ENCODE data around the gene DGKE. TPM values are rescaled to one million over a fixed set of nuclear protein-coding genes. Genes with fewer than 3 reads are reported as not detected.

DGKE gene
- total RNA-seq, 4 donors from 2014 or later: 1.7 to 10.7 (median 7.9) TPM

DNA sequence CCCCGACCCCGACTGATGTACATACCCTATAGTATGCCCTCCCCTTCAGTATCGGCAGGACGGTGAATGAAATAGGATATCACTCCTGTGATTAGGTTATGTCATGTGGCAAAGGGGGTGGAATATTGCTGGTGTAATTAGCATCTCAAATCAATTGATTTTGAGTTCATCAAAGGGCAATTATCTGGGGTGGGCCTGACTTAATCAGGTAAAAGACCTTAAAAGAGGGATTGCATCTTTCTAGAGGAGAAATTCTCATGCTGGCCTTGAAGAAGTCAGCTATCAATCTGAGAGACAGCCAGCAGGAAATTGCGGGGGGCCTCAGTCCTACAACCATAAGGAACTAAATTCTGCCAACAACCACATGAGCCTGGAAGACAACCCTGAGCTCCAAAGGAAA lies 69.6 kb downstream of the DGKE start:
- H3K36me3 ChIP-seq: peaks cover 66 to 100% (median 67%) of the 10 kb centered on the region in 3 donors
- no peak overlapping the region for H3K4me3 ChIP-seq
- no peaks in the 10 kb centered on the region for H3K9me3 ChIP-seq
- H3K27me3 ChIP-seq: no peaks in the 10 kb centered on the region
- no peak overlapping the region for H3K27ac ChIP-seq
- DNase-seq: no peak
- peaks cover 0 to 14% (median 2%) of the 10 kb centered on the region in 3 donors for H3K4me1 ChIP-seq
- no peak for TF ChIP-seq POLR2A (IDR thresholded peaks at IDR 0.05)
- TF ChIP-seq, protein P1, sequence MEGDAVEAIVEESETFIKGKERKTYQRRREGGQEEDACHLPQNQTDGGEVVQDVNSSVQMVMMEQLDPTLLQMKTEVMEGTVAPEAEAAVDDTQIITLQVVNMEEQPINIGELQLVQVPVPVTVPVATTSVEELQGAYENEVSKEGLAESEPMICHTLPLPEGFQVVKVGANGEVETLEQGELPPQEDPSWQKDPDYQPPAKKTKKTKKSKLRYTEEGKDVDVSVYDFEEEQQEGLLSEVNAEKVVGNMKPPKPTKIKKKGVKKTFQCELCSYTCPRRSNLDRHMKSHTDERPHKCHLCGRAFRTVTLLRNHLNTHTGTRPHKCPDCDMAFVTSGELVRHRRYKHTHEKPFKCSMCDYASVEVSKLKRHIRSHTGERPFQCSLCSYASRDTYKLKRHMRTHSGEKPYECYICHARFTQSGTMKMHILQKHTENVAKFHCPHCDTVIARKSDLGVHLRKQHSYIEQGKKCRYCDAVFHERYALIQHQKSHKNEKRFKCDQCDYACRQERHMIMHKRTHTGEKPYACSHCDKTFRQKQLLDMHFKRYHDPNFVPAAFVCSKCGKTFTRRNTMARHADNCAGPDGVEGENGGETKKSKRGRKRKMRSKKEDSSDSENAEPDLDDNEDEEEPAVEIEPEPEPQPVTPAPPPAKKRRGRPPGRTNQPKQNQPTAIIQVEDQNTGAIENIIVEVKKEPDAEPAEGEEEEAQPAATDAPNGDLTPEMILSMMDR (IDR thresholded peaks at IDR 0.05): no peak
- 95 to 96% methylated on average over 5 of the region's 5 CpGs for WGBS, 2 donors
- intact Hi-C loops (cut with DNase I): no loop called here

DNA sequence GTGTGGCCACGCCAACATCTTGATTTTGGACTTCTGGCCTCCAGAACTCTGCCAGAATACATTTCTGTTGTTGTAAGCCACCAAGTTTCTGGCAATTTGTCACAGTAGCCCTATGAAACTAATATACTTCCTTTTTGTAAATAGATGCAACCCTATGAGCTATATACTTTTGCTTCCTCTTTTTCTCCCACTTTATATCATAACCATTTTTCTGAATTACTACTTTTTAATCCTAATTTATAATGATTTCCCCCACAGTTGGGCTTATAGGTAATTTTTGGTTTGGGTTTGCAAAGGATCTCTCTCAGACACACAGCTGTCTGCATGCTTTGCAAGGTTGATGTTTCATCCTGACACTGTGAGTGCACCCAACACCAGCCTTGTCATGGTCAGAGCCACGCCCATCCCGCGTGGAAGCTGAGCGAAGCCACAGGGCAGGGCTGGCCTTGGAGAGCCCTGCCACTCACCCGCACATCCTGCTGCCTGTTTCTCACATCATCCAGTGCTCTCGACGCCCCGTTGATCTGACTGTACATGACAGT lies 74.1 kb downstream of the DGKE start:
- Histone ChIP-seq H3K4me1 (peaks cover 22 to 59% (median 30%) of the 10 kb centered on the region in 3 donors), H3K4me3 (no peak overlapping the region), H3K9me3 (no peaks in the 10 kb centered on the region), H3K27me3 (no peaks in the 10 kb centered on the region), H3K27ac (peak overlapping the region; percentile 1 to 68 (median 51)), H3K36me3 (peaks cover 28 to 61% (median 34%) of the 10 kb centered on the region in 3 donors)
- intact Hi-C loops (cut with DNase I): no loop called here
- no peak for TF ChIP-seq POLR2A (IDR thresholded peaks at IDR 0.05)
- TF ChIP-seq, protein P1 (IDR thresholded peaks at IDR 0.05): no peak
- WGBS, 2 donors: 48 to 49% methylated on average over 7 to 9 of the region's 9 CpGs
- DNase-seq: no peak

DNA sequence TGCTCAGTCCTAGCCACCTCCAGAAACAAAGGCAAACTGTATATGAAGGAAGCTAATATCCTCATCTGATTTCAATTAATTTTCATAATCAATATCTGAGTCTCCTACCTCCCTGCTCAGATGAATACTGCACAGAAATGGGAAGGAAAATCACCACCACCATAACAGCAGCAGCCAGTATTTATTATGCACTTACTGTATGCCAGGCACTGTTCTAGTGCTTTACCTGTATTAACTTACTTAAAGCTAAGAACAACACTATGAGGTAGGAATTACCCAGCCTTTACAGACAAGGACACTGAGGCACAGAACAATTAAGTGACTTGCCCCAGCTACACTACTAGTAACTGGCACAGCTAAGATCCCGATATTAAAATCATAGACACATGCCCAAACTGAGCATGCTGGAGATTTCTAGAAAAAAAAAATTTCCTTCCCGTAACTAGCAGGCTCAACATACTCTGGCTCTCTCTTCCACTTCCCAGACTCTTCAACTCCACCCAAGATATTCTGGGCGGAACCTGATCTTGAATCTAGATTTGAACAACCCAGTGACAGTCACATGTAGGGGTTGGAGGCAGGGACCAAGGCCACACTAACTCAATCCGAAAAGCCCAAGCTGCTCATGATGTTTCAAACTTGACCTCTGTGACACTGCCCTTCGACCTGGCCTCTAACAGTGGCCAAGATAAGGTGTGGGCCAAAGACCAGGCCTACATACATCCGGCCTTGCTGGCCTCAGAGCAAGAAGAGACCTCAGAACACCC lies 76.0 kb downstream of the DGKE start:
- 47 to 64% methylated on average over 6 of the region's 6 CpGs for WGBS, 2 donors
- intact Hi-C loops (cut with DNase I): no loop called here
- H3K4me3 ChIP-seq: peak overlapping the region in 2 of 4 donors; percentile 16 to 40
- no peak for TF ChIP-seq POLR2A (IDR thresholded peaks at IDR 0.05)
- TF ChIP-seq, protein P1 (IDR thresholded peaks at IDR 0.05): no peak
- H3K27ac ChIP-seq: peak overlapping the region; percentile 12 to 98 (median 78)
- no peaks in the 10 kb centered on the region for H3K9me3 ChIP-seq
- H3K4me1 ChIP-seq: peaks cover 25 to 68% (median 32%) of the 10 kb centered on the region in 3 donors
- no peak for DNase-seq
- H3K27me3 ChIP-seq: no peaks in the 10 kb centered on the region
- peaks cover 15 to 43% (median 21%) of the 10 kb centered on the region in 3 donors for H3K36me3 ChIP-seq

DNA sequence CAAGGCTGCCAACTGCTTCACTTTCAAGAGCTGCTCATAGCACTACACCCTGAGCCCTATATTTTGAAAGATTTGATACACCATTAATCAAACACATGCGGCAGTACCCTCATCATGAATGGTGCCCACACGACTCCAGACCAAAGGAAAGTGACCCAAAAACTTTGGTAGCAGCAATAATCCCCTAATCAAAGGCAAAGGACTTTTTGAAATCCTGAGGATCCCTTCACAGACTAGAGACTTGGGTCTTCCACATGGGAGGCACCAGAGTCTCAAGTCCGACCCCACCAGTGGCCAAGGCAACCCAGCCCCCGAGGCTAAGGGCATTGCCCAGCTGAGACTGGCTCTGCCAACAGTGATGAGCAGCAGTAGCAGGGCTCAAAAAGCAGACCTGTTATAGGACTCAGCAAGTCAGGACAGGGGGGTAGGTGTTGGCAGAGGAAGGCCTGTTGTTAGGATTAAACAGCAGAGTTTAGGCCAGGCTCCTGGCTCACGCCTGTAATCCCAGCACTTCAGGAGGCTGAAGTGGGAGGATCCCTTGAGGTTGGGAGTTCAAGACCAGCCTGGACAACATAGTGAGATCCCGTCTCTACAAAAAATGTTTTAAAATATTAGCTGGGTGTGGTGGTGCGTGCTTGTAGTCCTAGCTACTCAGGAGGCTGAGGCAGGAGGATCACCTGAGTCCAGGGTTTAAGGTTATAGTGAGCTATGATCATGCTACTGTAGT lies 76.7 kb downstream of the DGKE start:
- intact Hi-C loops (cut with DNase I): no loop called here

More for the DNA sequence above, 76.7 kb downstream of the DGKE start:
- 60 to 65% methylated on average over 7 of the region's 7 CpGs for WGBS, 2 donors
- peak overlapping the region; percentile 12 to 98 (median 78) for H3K27ac ChIP-seq
- no peaks in the 10 kb centered on the region for H3K9me3 ChIP-seq
- H3K27me3 ChIP-seq: no peaks in the 10 kb centered on the region
- TF ChIP-seq, protein P1 (IDR thresholded peaks at IDR 0.05): no peak
- TF ChIP-seq POLR2A (IDR thresholded peaks at IDR 0.05): no peak
- peak overlapping the region in 2 of 4 donors; percentile 40 to 82 for H3K4me3 ChIP-seq
- peaks cover 10 to 35% (median 20%) of the 10 kb centered on the region in 3 donors for H3K36me3 ChIP-seq
- H3K4me1 ChIP-seq: peaks cover 32 to 75% (median 39%) of the 10 kb centered on the region in 3 donors
- no peak for DNase-seq

All from esophagus squamous epithelium (tissue), 5 donors.